ENCODE measurements around the gene DNPEP. TPM values are rescaled to one million over a fixed set of nuclear protein-coding genes. Genes with fewer than 3 reads are reported as not detected.

The DNPEP gene
- total RNA-seq, 3 donors from 2014 or later (not counting 1 experiment from before 2014, with no cell fraction given) = 97.8 to 112 (median 103) TPM

GRCh38 chr2:219358170-219359075 lies 29.3 kb downstream of the DNPEP start:
- Mint-ChIP-seq H3K27ac (no peak overlapping the region), H3K27me3 (ENCODE audit: low read depth in 2 of 2) (peaks cover 27 to 33% of the 10 kb centered on the region in 2 donors), H3K4me1 (no peaks in the 10 kb centered on the region), H3K36me3 (no peaks in the 10 kb centered on the region), H3K4me3 (no peak overlapping the region), H3K9me3 (no peaks in the 10 kb centered on the region)
- Histone ChIP-seq H3K4me3 (ENCODE audit: low read length) (no peak overlapping the region), H3K36me3 (ENCODE audit: control insufficient read depth, insufficient read depth, low read length) (no peaks in the 10 kb centered on the region), H3K27ac (ENCODE audit: low read length) (no peak overlapping the region), H3K4me1 (ENCODE audit: control insufficient read depth, insufficient read depth, low read length) (peaks cover 7% of the 10 kb centered on the region), H3K27me3 (ENCODE audit: control insufficient read depth, insufficient read depth, low read length) (peaks cover 7% of the 10 kb centered on the region), H3K9me3 (ENCODE audit: control insufficient read depth, insufficient read depth, low read length) (no peaks in the 10 kb centered on the region)
- no peak for DNase-seq
- ATAC-seq = no peak
- no peak for TF ChIP-seq CTCF (IDR thresholded peaks at IDR 0.05)
- WGBS (ENCODE audit: insufficient coverage) = 6% methylated on average over 66 of the region's 66 CpGs
- intact Hi-C loops (cut with micrococcal nuclease) = no loop called here

- Histone ChIP-seq H3K27me3 (ENCODE audit: control insufficient read depth, insufficient read depth, low read length) (peaks cover 7% of the 10 kb centered on the region), H3K4me3 (ENCODE audit: low read length) (no peak overlapping the region), H3K27ac (ENCODE audit: low read length) (no peak overlapping the region), H3K9me3 (ENCODE audit: control insufficient read depth, insufficient read depth, low read length) (no peaks in the 10 kb centered on the region), H3K4me1 (ENCODE audit: control insufficient read depth, insufficient read depth, low read length) (peaks cover 7% of the 10 kb centered on the region), H3K36me3 (ENCODE audit: control insufficient read depth, insufficient read depth, low read length) (no peaks in the 10 kb centered on the region)
- DNase-seq (no peak), ATAC-seq (no peak)
- WGBS (ENCODE audit: insufficient coverage) = no CpG with 5 or more reads among the region's 1 CpG
- Mint-ChIP-seq H3K9me3 (no peaks in the 10 kb centered on the region), H3K27ac (no peak overlapping the region), H3K27me3 (ENCODE audit: low read depth in 2 of 2) (peaks cover 27 to 34% of the 10 kb centered on the region in 2 donors), H3K4me1 (peaks cover 0 to 4% of the 10 kb centered on the region in 2 donors), H3K4me3 (no peak overlapping the region), H3K36me3 (no peaks in the 10 kb centered on the region)
- no peak for TF ChIP-seq CTCF (IDR thresholded peaks at IDR 0.05)
- intact Hi-C loops (cut with micrococcal nuclease) = no loop called here
Observed at GRCh38 chr2:219356834-219357233, 30.9 kb downstream of the DNPEP start.

DNA sequence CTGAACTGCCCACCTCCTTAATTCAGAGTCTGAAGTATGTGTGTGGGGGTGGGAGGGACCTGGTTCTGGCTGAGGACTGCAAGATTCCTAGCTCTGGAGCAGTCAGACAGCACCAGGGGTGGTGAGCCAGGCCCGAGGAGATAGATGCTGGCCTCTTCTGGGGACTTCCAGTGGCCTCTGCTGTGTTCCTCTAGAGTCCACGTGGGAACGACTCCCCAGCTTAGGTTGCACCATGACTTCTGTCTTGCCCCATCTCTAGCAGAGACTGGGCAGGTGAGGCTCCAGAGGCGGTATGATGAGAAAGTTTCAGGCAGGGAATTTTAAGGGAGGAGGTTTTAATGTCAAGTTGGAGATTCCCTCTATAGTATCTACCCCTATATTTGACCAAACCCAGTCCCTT lies 33.1 kb downstream of the DNPEP start:
- Mint-ChIP-seq H3K27ac (no peak overlapping the region), H3K9me3 (no peaks in the 10 kb centered on the region), H3K4me3 (no peak overlapping the region), H3K36me3 (no peaks in the 10 kb centered on the region), H3K4me1 (peaks cover 0 to 4% of the 10 kb centered on the region in 2 donors), H3K27me3 (ENCODE audit: low read depth in 2 of 2) (peaks cover 23 to 29% of the 10 kb centered on the region in 2 donors)
- intact Hi-C loops (cut with micrococcal nuclease) = no loop called here
- TF ChIP-seq CTCF (IDR thresholded peaks at IDR 0.05) = no peak
- peaks cover 7% of the 10 kb centered on the region for H3K4me1 ChIP-seq (ENCODE audit: control insufficient read depth, insufficient read depth, low read length)
- ATAC-seq (no peak), DNase-seq (no peak)
- H3K27me3 ChIP-seq (ENCODE audit: control insufficient read depth, insufficient read depth, low read length) = peaks cover 7% of the 10 kb centered on the region
- no peaks in the 10 kb centered on the region for H3K9me3 ChIP-seq (ENCODE audit: control insufficient read depth, insufficient read depth, low read length)
- no peaks in the 10 kb centered on the region for H3K36me3 ChIP-seq (ENCODE audit: control insufficient read depth, insufficient read depth, low read length)
- H3K4me3 ChIP-seq (ENCODE audit: low read length) = no peak overlapping the region
- 71% methylated on average over 3 of the region's 4 CpGs for WGBS (ENCODE audit: insufficient coverage)
- no peak overlapping the region for H3K27ac ChIP-seq (ENCODE audit: low read length)

Measured in natural killer cell (primary cell).